Loucy (cell line): ENCODE data around the gene NXN.

ENCODE experiments used
- H2AFZ ChIP-seq: fragments of 200-600 bp; sonication (generic); 2 replicates; pipeline ENCODE4 v1.6.0; 2016; ENCODE audit warnings: antibody characterized with exemption, mild to moderate bottlenecking, low read length, moderate library complexity
- H3F3A ChIP-seq: fragments of 200-600 bp; 2 replicates; pipeline ENCODE4 v1.6.0; 2016; ENCODE audit warnings: antibody characterized with exemption, low read depth, mild to moderate bottlenecking
- H3K27me3 ChIP-seq: fragments of 200-600 bp; sonication (generic); 2 replicates; pipeline ENCODE4 v1.6.1; 2014; ENCODE audit warnings: low read length, mild to moderate bottlenecking; ENCODE audit not compliant: insufficient read depth, poor library complexity, severe bottlenecking
- H3K36me3 ChIP-seq: fragments of 200-600 bp; sonication (generic); 2 replicates; pipeline ENCODE4 v1.6.1; 2016; ENCODE audit warnings: low read length; ENCODE audit not compliant: insufficient read depth
- H3K4me1 ChIP-seq: fragments of 200-600 bp; sonication (generic); 2 replicates; pipeline ENCODE4 v1.5.1; 2014; ENCODE audit warnings: low read length, mild to moderate bottlenecking; ENCODE audit not compliant: insufficient read depth, poor library complexity, severe bottlenecking
- H3K4me2 ChIP-seq: fragments of 200-600 bp; sonication (generic); 2 replicates; pipeline ENCODE4 v1.6.0; 2014; ENCODE audit warnings: antibody characterized with exemption, low read length, low read depth, mild to moderate bottlenecking; ENCODE audit not compliant: poor library complexity, severe bottlenecking
- H3K4me3 ChIP-seq: fragments of 200-600 bp; sonication (generic); 2 replicates; pipeline ENCODE4 v1.5.1; 2014; ENCODE audit warnings: low read length, mild to moderate bottlenecking, mixed read lengths; ENCODE audit not compliant: poor library complexity, severe bottlenecking
- H3K79me2 ChIP-seq: fragments of 200-600 bp; sonication (generic); 2 replicates; pipeline ENCODE4 v1.6.1; 2014; ENCODE audit warnings: low read length; ENCODE audit not compliant: insufficient read depth
- H3K9ac ChIP-seq: fragments of 200-600 bp; sonication (generic); 2 replicates; pipeline ENCODE4 v1.6.0; 2014; ENCODE audit warnings: mild to moderate bottlenecking, low read depth, low read length, moderate library complexity; ENCODE audit not compliant: poor library complexity, severe bottlenecking
- H3K9me2 ChIP-seq: fragments of 200-600 bp; sonication (generic); replicated peaks from 2 replicates; pipeline ENCODE4 v1.6.1; 2016; ENCODE audit warnings: low read depth, low read length, mixed read lengths
- H3K9me3 ChIP-seq: fragments of 200-600 bp; sonication (generic); 2 replicates; pipeline ENCODE4 v1.6.1; 2014; ENCODE audit warnings: mild to moderate bottlenecking, antibody characterized with exemption, low read length, low read depth; ENCODE audit not compliant: insufficient read depth
- H4K20me1 ChIP-seq: fragments of 200-600 bp; sonication (generic); 2 replicates; pipeline ENCODE4 v1.6.0; 2014; ENCODE audit warnings: antibody characterized with exemption, low read length, mild to moderate bottlenecking; ENCODE audit not compliant: insufficient read depth, poor library complexity, severe bottlenecking
- CTCF ChIP-seq: fragments of 200-600 bp; sonication (generic); conservative IDR thresholded peaks from 2 replicates; pipeline ENCODE4 v1.5.1; 2014; ENCODE audit warnings: mild to moderate bottlenecking, antibody characterized with exemption, low read length
- EZH2phosphoT487 ChIP-seq: fragments of 200-600 bp; IDR thresholded peaks from 2 replicates; pipeline ENCODE4 v1.6.1; 2018; ENCODE audit warnings: antibody characterized with exemption, mild to moderate bottlenecking, moderate library complexity, borderline replicate concordance

Gene NXN

GRCh38 chr17:949623-950303 lies 29.8 kb downstream of the NXN start:
- Histone ChIP-seq H3K9ac (no peak overlapping the region), H3F3A (no peaks in the 10 kb centered on the region), H4K20me1 (no peaks in the 10 kb centered on the region), H3K4me2 (no peak overlapping the region), H3K9me2 (no peaks in the 10 kb centered on the region), H2AFZ (no peak overlapping the region), H3K4me3 (no peak overlapping the region), H3K79me2 (no peaks in the 10 kb centered on the region), H3K27me3 (no peaks in the 10 kb centered on the region), H3K4me1 (peaks cover 6% of the 10 kb centered on the region), H3K9me3 (no peaks in the 10 kb centered on the region), H3K36me3 (no peaks in the 10 kb centered on the region)
- TF ChIP-seq EZH2phosphoT487 (no peak), CTCF (no peak)

GRCh38 chr17:948284-948852 lies 31.2 kb downstream of the NXN start:
- no peak overlapping the region for H3K9ac ChIP-seq
- H3F3A ChIP-seq = no peaks in the 10 kb centered on the region
- H3K36me3 ChIP-seq = no peaks in the 10 kb centered on the region
- H3K4me3 ChIP-seq = no peak overlapping the region
- peaks cover 6% of the 10 kb centered on the region for H3K4me1 ChIP-seq
- H2AFZ ChIP-seq = no peak overlapping the region
- H3K79me2 ChIP-seq = no peaks in the 10 kb centered on the region
- no peaks in the 10 kb centered on the region for H3K27me3 ChIP-seq
- H3K4me2 ChIP-seq = no peak overlapping the region
- no peaks in the 10 kb centered on the region for H3K9me2 ChIP-seq
- TF ChIP-seq EZH2phosphoT487 (no peak), CTCF (no peak)
- H4K20me1 ChIP-seq = no peaks in the 10 kb centered on the region
- no peaks in the 10 kb centered on the region for H3K9me3 ChIP-seq

- Histone ChIP-seq H3F3A (no peaks in the 10 kb centered on the region), H3K4me1 (peaks cover 2% of the 10 kb centered on the region), H2AFZ (no peak overlapping the region), H3K9me2 (no peaks in the 10 kb centered on the region), H3K27me3 (no peaks in the 10 kb centered on the region), H3K79me2 (no peaks in the 10 kb centered on the region), H3K9me3 (no peaks in the 10 kb centered on the region), H3K4me3 (no peak overlapping the region), H3K4me2 (no peak overlapping the region), H3K9ac (no peak overlapping the region), H4K20me1 (no peaks in the 10 kb centered on the region), H3K36me3 (no peaks in the 10 kb centered on the region)
- TF ChIP-seq CTCF (no peak), EZH2phosphoT487 (no peak)
Observed at GRCh38 chr17:946510-947236, 32.9 kb downstream of the NXN start.
